22Rv1 (cell line): ENCODE measurements around the gene CERKL.

Source experiments
- H3K27ac ChIP-seq: fragments of 450-650 bp; 2 replicates; pipeline ENCODE4 v1.5.1; 2017
- ZFX ChIP-seq: fragments of 450-650 bp; IDR thresholded peaks from 2 replicates; pipeline ENCODE4 v1.6.1; 2017; ENCODE audit warnings: antibody characterized with exemption, borderline replicate concordance
- TF ChIP-seq, protein P1 (sequence below): fragments of 450-650 bp; IDR thresholded peaks from 2 replicates; pipeline ENCODE4 v1.5.1; 2017; ENCODE audit warnings: mild to moderate bottlenecking

Gene CERKL

DNA sequence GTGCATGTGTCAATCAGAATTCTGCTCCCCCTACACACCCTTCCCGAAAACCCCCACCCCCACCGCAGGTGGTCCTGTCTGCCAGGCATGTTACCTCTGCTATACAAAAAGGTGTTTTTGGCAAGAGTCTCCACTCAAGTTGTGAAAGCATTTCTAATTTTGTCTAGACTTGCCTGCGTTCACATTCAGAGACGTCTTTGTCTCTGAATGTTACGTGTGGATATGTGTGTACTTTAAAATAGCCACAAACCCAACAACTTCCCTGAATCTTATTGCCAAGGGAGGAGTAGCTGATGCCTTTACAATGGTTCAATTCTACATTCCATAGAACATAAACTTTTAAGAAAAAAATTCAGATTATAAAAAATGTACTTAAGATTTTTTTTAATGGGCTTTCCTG, 133.1 kb downstream of the CERKL start:
- H3K27ac ChIP-seq: no peak overlapping the region
- no peak for TF ChIP-seq ZFX
- TF ChIP-seq, protein P1, sequence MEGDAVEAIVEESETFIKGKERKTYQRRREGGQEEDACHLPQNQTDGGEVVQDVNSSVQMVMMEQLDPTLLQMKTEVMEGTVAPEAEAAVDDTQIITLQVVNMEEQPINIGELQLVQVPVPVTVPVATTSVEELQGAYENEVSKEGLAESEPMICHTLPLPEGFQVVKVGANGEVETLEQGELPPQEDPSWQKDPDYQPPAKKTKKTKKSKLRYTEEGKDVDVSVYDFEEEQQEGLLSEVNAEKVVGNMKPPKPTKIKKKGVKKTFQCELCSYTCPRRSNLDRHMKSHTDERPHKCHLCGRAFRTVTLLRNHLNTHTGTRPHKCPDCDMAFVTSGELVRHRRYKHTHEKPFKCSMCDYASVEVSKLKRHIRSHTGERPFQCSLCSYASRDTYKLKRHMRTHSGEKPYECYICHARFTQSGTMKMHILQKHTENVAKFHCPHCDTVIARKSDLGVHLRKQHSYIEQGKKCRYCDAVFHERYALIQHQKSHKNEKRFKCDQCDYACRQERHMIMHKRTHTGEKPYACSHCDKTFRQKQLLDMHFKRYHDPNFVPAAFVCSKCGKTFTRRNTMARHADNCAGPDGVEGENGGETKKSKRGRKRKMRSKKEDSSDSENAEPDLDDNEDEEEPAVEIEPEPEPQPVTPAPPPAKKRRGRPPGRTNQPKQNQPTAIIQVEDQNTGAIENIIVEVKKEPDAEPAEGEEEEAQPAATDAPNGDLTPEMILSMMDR: no peak

- no peak overlapping the region for H3K27ac ChIP-seq
- no peak for TF ChIP-seq ZFX
- TF ChIP-seq, protein P1: no peak
These were observed 136.7 kb downstream of the CERKL start for GRCh38 chr2:181520253-181520652.

DNA sequence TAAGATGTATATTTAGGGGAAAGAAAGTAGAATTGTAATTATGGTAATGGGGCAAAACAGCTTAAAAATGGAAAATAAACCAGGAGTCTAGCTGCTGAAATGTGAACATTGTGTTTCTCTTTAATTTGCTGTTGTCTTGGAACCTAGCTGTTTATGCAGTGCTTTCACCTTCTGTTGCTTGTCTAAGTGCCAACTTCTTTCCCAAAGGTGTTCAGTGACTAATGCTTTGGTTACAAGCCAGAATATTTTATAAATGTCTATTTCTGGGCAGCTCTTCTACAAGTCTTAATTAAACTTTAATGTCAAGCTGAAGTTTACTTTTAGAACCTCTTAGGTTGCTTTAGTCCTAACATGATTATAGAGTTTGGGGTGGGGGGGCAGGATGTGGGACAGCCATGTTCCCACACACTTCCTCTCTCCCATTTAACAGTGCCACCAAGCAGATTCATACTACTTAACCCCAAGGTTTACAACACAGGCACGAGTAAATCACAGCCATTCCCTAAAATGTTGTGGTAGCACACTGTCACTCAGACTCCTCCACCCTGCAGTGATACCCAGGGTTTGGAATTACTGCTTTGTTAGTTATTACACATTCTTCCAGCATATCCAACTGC, 139.1 kb downstream of the CERKL start:
- H3K27ac ChIP-seq: no peak overlapping the region
- TF ChIP-seq, protein P1: no peak
- TF ChIP-seq ZFX: no peak

GRCh38 chr2:181516992-181517391, 139.9 kb downstream of the CERKL start:
- H3K27ac ChIP-seq: no peak overlapping the region
- TF ChIP-seq ZFX: no peak
- TF ChIP-seq, protein P1: no peak

GRCh38 chr2:181515719-181516118, 141.2 kb downstream of the CERKL start:
- no peak for TF ChIP-seq ZFX
- TF ChIP-seq, protein P1: no peak
- H3K27ac ChIP-seq: no peak overlapping the region

DNA sequence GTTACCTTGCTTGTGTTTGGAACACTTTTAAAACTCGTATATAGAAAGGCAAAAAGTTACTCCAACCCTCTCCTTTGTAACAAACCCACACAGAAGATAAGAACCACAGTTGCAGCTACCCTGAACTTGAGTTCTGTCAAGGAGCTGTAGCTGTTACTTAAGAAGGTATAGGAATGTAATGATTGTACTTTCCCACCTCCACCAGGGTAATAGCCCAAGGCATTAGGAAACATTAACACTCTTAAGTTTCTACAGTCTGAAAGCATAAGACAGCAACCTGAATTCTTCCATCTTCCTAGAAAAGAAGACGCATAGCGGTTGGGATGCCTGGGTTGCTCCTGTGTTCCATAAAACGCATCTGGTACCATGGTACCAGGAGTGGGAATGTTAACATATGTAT, 156.7 kb downstream of the CERKL start:
- no peak overlapping the region for H3K27ac ChIP-seq
- TF ChIP-seq ZFX: no peak
- TF ChIP-seq, protein P1: no peak

GRCh38 chr2:181499231-181499630, 157.7 kb downstream of the CERKL start:
- TF ChIP-seq ZFX: no peak
- TF ChIP-seq, protein P1: no peak
- no peak overlapping the region for H3K27ac ChIP-seq
